Keratinocyte (primary cell): Measurements from ENCODE around the gene NUP98. TPM values are rescaled to one million over a fixed set of nuclear protein-coding genes. Genes with fewer than 3 reads are reported as not detected.

Experiments
- DNase-seq: peaks from one replicate; pipeline ENCODE4 v3.0.0-alpha.2; 2011; ENCODE audit warnings: low read depth, missing footprints, low spot score
- FAIRE-seq: peaks from 2 replicates; lab custom pipeline; 2011; peaks lifted over from hg19 to GRCh38; lab: Jason Lieb, UNC
- H2AFZ ChIP-seq: 2 replicates; pipeline ENCODE4 v1.6.0; 2012; ENCODE audit warnings: low read length, control low read depth, inconsistent platforms; ENCODE audit not compliant: control insufficient read depth
- H3K27ac ChIP-seq: 2 replicates; pipeline ENCODE4 v1.5.1; 2011; ENCODE audit warnings: low read length; ENCODE audit not compliant: control insufficient read depth, insufficient read depth
- H3K27me3 ChIP-seq: 3 replicates; pipeline ENCODE4 v1.6.0; 2011; ENCODE audit warnings: low read length; ENCODE audit not compliant: control insufficient read depth, insufficient read depth; ENCODE audit errors: extremely low read depth
- H3K36me3 ChIP-seq, 2 experiments: 2 replicates in 1 of 2; 3 replicates in 1 of 2; pipeline ENCODE4 v1.5.1; 2011; ENCODE audit warnings: low read length in 2 of 2, mild to moderate bottlenecking in 1 of 2; ENCODE audit not compliant: control insufficient read depth in 2 of 2, insufficient read depth in 2 of 2; ENCODE audit errors: extremely low read depth in 1 of 2
- H3K4me1 ChIP-seq: 3 replicates; pipeline ENCODE4 v1.5.1; 2011; ENCODE audit warnings: low read length; ENCODE audit not compliant: control insufficient read depth, insufficient read depth; ENCODE audit errors: extremely low read depth
- H3K4me2 ChIP-seq: 3 replicates; pipeline ENCODE4 v1.6.0; 2011; ENCODE audit warnings: low read depth, low read length; ENCODE audit not compliant: control insufficient read depth, insufficient read depth; ENCODE audit errors: extremely low read depth
- H3K4me3 ChIP-seq, 3 experiments: fragments of 200-600 bp in 1 of 3; sonication (generic) in 1 of 3; 2 replicates in 2 of 3; 3 replicates in 1 of 3; pipeline ENCODE4 v1.5.1; 2011 to 2016; ENCODE audit warnings: low read length in 3 of 3, mild to moderate bottlenecking in 3 of 3, control low read depth in 2 of 3, inconsistent platforms in 1 of 3, low read depth in 1 of 3, mixed read lengths in 1 of 3, mixed run types in 1 of 3, moderate library complexity in 1 of 3; ENCODE audit not compliant: control insufficient read depth in 2 of 3, insufficient read depth in 2 of 3; ENCODE audit errors: extremely low read depth in 1 of 3
- H3K79me2 ChIP-seq: 2 replicates; pipeline ENCODE4 v1.6.0; 2012; ENCODE audit warnings: low read length; ENCODE audit not compliant: control insufficient read depth, insufficient read depth
- H3K9ac ChIP-seq: 3 replicates; pipeline ENCODE4 v1.6.0; 2011; ENCODE audit warnings: low read length; ENCODE audit not compliant: control insufficient read depth, insufficient read depth; ENCODE audit errors: extremely low read depth
- H3K9me1 ChIP-seq: 3 replicates; pipeline ENCODE4 v1.6.0; 2011; ENCODE audit warnings: low read length; ENCODE audit not compliant: control insufficient read depth, insufficient read depth; ENCODE audit errors: extremely low read depth
- H3K9me3 ChIP-seq: 2 replicates; pipeline ENCODE4 v1.5.1; 2012; ENCODE audit warnings: low read depth, low read length; ENCODE audit not compliant: control insufficient read depth
- H4K20me1 ChIP-seq: 3 replicates; pipeline ENCODE4 v1.6.0; 2011; ENCODE audit warnings: low read length; ENCODE audit not compliant: control insufficient read depth, insufficient read depth; ENCODE audit errors: extremely low read depth
- CTCF ChIP-seq, 3 experiments: IDR thresholded peaks in 1 of 3; conservative IDR thresholded peaks in 1 of 3; optimal IDR thresholded peaks in 1 of 3; 2 replicates in 2 of 3; 3 replicates in 1 of 3; pipeline versions ENCODE3 to v1.5.1; 2011; ENCODE audit warnings: low read length in 3 of 3, mild to moderate bottlenecking in 3 of 3, moderate library complexity in 2 of 3, control low read depth in 1 of 3, inconsistent platforms in 1 of 3; ENCODE audit not compliant: insufficient read depth in 2 of 3; ENCODE audit errors: extremely low read depth in 1 of 3
- EZH2 ChIP-seq: IDR thresholded peaks from one replicate; pipeline ENCODE4 v1.6.1; 2012; ENCODE audit warnings: inconsistent platforms, mild to moderate bottlenecking, low read length, moderate library complexity
- dilution Hi-C: fragments of 300-500 bp; cut with MboI; formaldehyde crosslinking; loops from one replicate; pipeline ENCODE4 v1.7.0; 2020; ENCODE audit warnings: low sequenced_read_pairs; ENCODE audit not compliant: extremely low pct_ligation_motif_present
- polyA plus RNA-seq, 5 experiments: library from polyadenylated mRNA; depleted of rRNA in 3 of 5; stranded (reverse) in 3 of 5; stranded (forward) in 1 of 5; unstranded in 1 of 5; fragments of >200 nt; gene quantifications; 1 replicate in 1 of 5; 2 replicates in 3 of 5; 3 replicates in 1 of 5; pipeline versions ENCODE4 v1.2.1 to v1.2.3, GENCODE V29; 2011 to 2012; ENCODE audit warnings: missing spikeins in 2 of 5, low read depth in 1 of 5, low replicate concordance in 1 of 5

NUP98 gene
- polyA plus RNA-seq, 1 donor (not counting 4 experiments of a cell fraction or from before 2014, with no cell fraction given): 66.9 TPM

DNA sequence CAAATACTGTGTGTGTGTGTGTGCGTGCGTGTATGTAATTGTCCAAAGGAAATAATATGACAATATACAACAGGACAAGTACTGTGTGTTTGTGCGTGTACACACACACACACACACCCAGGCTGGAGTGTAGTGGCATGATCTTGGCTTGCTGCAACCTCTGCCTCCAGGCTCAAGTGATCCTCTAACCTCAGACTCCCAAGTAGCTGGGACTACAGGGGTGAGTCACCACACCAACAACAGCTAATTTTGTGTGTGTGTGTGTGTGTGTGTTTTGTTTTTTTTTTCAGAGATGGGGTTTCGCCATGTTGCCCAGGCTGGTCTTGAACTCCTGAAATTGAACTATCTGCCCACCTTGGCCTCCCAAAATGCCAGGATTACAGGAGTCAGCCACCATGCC lies 61.5 kb downstream of the NUP98 start:
- Histone ChIP-seq H4K20me1 (no peaks in the 10 kb centered on the region), H3K9me1 (no peaks in the 10 kb centered on the region), H3K27ac (no peak overlapping the region), H3K79me2 (peaks cover 4% of the 10 kb centered on the region), H3K27me3 (no peaks in the 10 kb centered on the region), H3K4me3 (no peak overlapping the region), H3K9ac (no peak overlapping the region), H3K4me1 (no peaks in the 10 kb centered on the region), H3K4me2 (no peak overlapping the region), H3K36me3 (peaks cover 30 to 32% of the 10 kb centered on the region in 2 experiments), H2AFZ (no peak overlapping the region), H3K9me3 (no peaks in the 10 kb centered on the region)
- dilution Hi-C loops: no loop called here
- FAIRE-seq (no peak), DNase-seq (no peak)
- TF ChIP-seq CTCF (optimal IDR thresholded peaks at IDR 0.05 in 1 of 3, IDR thresholded peaks at IDR 0.05 in 1 of 3, conservative IDR thresholded peaks at IDR 0.05 in 1 of 3; ENCODE audit: extremely low read depth in 1 of 3, insufficient read depth in 2 of 3, low read length in 3 of 3): no peak
- no peak for TF ChIP-seq EZH2

- no peaks in the 10 kb centered on the region for H3K27me3 ChIP-seq
- no peak overlapping the region for H2AFZ ChIP-seq
- no peak overlapping the region for H3K27ac ChIP-seq
- H3K9ac ChIP-seq: no peak overlapping the region
- no peak overlapping the region for H3K4me2 ChIP-seq
- no peak for DNase-seq
- H3K9me3 ChIP-seq: no peaks in the 10 kb centered on the region
- dilution Hi-C loops: no loop called here
- H3K79me2 ChIP-seq: peaks cover 3% of the 10 kb centered on the region
- FAIRE-seq: no peak
- H3K9me1 ChIP-seq: no peaks in the 10 kb centered on the region
- no peak overlapping the region for H3K4me3 ChIP-seq
- TF ChIP-seq EZH2 (no peak), CTCF (optimal IDR thresholded peaks at IDR 0.05 in 1 of 3, IDR thresholded peaks at IDR 0.05 in 1 of 3, conservative IDR thresholded peaks at IDR 0.05 in 1 of 3; ENCODE audit: extremely low read depth in 1 of 3, insufficient read depth in 2 of 3, low read length in 3 of 3) (no peak)
- peaks cover 29 to 38% of the 10 kb centered on the region in 2 experiments for H3K36me3 ChIP-seq
- H3K4me1 ChIP-seq: no peaks in the 10 kb centered on the region
- H4K20me1 ChIP-seq: no peaks in the 10 kb centered on the region
Observed at GRCh38 chr11:3732671-3733436, 64.5 kb downstream of the NUP98 start.
